Amniotic stem cell (primary cell): ENCODE measurements around the gene RPL38.

ENCODE experiments used
- DNase-seq: peaks from one replicate; lab custom pipeline; 2025; lab: John Stamatoyannopoulos, UW

Gene RPL38

GRCh38 chr17:74210191-74211140, 7.0 kb downstream of the RPL38 start:
- DNase-seq, result no peak

DNA sequence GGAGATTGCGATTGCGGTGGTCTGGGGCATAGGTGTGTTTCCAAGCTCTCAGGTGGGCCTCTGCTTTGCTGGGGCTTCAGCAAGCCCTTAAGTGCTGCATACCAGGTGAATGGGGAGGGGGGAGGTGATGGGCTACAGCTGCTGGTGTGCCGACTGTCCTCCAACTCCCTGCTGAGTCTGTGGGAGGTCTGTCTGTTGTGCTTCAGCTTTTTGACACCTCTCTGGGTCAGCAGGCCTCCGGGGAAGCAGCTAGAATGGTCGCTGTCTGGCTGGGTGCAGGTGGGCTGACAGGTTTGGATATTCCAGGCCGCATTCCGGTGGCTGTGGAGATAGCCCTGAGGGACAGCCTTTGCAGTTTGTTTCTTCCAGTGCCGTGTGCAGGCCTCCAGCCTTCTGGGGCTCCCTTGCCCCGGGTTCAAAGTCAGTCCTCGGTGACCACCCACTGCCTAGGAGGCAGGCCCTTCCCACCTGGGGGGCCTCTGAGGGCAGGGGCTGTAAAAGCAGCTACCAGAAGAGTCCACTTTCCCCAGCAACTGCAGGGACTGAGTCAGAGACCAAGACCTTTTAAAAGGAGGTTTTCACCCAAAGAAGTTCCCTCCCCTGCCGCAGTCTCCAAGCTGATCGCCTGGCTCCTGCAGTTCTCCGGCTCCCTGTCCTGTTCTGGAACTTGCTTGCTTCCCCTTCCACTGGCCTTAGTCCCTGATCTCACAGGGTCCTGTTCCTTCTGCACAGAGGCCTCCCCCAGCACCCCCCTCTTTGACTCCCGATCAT, 7.8 kb downstream of the RPL38 start:
- no peak for DNase-seq

DNA sequence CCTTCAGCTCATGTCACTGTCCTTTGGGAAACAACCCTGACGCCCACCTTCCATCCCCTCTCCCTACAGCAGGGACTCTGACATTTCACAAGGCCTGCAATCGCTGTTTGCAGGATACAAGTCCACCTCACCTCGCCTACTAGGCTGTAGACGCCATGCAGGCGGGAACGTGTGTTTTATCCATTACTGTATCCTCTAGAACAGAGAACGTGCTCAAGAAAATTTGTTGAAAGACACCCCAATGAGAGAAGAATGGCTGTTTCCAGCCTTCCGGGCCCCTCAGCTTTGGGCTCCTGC, 8.4 kb downstream of the RPL38 start:
- no peak for DNase-seq

GRCh38 chr17:74212209-74212912, 8.9 kb downstream of the RPL38 start:
- no peak for DNase-seq

DNA sequence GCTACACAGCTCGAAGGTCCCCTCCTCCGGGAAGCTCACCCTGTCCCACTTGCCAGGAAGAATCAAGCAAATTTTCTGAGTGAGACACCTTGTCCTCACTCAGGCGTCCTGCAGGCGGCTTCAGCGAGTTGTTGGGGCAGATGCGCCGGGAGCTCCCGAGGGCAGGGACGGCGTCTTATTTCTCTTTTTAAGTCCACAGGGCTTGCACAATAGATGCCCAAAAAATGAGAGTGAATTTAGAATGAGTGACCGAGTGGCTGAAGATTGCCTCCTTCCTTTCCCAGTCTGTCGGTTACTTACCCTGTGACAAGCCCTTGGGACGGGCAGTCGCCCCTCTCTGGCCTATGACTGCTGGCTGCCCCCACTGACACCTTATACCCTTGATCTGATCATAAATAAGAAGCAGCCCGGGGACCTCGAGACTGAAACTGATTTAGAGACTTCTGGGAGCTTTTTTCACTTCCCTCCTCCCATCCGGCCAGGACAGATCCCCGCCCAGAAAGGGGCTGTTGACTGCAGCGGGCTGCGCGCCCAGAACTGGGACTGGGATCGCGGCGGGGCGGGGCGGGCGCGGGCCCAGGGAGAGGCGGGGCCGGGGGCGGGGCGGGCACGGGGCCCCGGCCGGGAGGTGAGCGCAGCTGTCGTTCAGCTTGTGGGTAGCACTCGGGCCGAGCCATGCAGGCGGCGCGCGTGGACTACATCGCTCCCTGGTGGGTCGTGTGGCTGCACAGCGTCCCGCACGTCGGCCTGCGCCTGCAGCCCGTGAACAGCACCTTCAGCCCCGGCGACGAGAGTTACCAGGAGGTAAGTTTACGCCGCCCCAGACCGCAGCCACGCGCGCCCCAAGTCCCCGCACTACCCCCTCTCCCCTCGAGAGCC, 9.7 kb downstream of the RPL38 start, which contains the start of gene TTYH2:
TTYH2 (plus strand) TSS at position 659 of the 879 bp plus-strand sequence; CDS start at position 676, 17 bp downstream.
- peak; percentile 68 for DNase-seq

DNA sequence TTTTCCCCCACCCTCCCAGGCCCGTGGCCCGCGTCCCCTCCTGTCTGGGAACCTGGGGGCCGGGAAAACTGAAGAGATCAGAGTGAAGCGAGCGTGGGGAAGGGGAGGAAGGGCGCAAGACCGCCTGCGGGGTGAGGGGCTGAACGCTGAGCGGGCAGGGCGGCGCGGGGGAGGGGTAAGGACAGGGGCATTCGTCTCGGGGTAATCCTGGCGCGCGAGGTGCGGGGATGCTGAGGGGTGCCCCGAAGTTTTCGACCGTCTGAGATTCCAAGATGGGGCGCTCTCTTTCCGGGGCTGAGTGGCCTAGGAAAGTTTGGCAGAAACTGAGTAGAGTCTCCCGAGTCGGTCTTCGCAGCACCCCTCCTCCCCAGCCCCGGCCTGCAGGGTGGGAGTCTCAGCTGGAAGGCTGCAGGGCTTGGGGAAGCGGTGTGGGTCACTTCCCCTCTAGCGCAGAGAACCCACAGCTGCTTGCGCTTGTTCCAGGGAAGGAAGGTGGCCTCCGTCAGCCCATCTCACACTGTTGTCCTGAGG, 10.4 kb downstream of the RPL38 start:
- DNase-seq, result no peak

DNA sequence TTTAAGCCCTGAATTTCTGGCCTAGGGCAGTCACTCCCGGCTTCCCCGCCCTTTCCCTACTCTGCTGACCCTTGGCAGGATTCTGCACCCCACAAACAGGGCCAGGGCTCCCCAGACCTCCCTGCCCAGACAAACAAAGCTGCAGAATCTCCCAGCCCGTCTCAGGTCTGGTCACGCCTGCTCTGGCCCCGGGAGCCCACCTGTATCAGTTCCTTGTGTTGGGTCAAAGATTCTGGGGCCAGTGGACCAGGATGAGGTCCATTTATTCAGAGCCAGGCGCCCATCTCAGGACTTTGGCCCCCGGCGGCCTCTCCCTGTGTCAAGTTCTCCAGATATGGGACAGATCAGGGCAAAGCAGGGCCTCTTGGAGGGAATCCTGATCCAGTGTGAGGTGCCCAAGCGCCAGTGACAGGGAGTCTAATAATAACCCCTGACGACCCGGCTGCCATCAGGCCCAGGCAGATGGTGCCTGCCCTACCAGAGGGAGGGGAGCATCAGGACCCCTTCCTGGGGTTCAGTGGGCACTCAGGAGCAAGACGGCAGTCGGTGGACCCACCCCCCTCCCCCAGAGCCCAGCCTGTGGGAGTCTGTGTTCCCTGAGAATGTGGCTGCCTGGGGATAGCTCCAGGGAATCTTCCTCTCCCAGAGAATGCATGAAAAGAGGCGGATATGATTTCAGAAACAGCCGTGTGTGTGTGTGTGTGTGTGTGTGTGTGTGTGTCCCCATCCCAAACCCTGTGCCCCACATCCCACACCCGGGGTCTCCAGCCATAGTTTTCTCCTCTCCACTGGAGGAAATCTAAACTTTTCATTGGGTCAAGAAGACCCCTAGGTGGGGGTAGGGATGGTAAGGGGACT, 11.2 kb downstream of the RPL38 start:
- no peak for DNase-seq

DNA sequence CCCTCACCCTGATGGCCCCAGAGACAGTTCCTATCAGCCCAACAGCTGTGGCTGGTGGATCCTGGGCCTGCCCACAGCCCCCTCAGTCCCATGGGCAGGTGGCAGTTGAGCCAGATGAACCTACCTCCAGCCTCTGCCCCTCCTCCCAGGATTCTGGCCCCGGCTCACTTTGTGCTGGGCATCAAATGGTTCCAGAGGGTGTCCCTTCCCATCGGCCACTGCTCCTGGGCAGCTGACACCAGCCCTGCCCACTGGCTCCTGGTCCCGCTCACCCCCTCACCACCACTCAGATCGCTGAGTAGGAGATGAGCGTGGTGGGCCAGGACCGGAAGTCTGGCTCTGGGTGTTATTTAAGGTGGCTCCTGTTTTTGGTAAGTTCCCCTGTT, 11.9 kb downstream of the RPL38 start:
- no peak for DNase-seq

- no peak for DNase-seq
Observed at GRCh38 chr17:74216505-74216904, 13.0 kb downstream of the RPL38 start.

- no peak for DNase-seq
Observed at GRCh38 chr17:74217037-74217730, 13.7 kb downstream of the RPL38 start.

GRCh38 chr17:74217888-74218287, 14.4 kb downstream of the RPL38 start:
- no peak for DNase-seq

DNA sequence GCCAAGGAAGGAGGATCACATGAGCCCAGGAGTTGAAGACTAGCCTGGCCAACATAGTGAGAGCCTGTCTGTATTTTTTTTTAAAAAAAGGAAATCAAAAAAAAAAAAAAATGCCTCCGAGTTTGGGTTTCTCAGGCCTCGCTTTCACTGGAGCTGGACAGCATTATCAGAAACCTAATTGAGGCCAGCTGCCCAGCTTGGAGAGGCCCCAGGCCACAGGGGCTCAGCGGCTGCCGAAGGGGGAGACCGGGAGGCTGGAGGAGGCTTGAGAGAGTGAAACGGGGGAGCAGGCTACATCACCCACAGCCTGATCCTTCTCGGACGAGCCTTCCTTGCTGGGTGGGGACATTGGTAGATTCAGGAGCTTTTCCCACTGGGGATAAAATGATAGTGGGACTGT, 15.0 kb downstream of the RPL38 start:
- DNase-seq, result no peak

DNA sequence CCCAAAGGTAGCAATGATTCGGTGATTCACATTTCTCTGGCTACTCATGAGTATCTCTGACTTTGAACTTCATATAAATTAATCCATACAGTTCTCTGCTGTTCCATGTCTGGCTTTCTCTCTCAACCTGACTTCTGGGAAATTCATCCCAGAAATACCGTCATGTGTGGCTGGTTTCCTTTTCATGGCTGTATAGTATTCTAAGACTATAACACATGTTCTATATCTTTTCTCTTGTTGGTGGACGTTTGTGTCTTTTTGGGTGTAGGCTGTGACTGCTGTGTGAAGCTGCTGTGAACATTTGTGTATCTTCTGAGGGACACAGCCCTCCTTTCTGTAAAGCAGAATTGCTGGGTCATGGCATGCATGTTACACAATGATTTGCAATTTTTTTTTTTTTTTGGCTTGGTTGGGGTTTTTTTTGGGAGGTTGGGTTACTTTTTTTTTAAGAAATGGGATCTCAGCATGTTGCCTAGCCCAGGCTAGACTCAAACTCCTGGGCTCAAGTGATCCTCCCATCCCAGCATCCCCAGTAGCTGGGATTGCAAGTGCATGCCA, 16.2 kb downstream of the RPL38 start:
- no peak for DNase-seq

DNA sequence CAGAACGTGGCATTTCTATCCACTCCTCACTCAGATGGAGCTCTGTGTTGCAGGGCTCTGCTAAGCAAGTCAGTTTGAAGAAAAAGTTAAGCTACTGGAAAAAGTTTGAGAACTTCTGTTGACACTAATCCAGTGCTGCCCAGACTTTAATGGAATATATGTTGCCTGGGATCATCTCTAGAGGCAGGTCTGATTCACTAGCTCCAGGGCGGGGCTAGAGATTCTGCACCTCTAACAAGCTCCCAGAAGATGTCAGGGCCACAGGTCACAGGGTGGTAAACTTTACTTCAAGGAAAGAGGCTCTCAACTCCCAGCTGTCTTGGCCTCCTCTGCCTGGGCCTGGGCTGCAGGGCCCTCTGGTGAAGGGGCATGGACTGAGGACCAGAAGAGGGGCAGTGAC, 16.7 kb downstream of the RPL38 start:
- DNase-seq, result no peak

DNA sequence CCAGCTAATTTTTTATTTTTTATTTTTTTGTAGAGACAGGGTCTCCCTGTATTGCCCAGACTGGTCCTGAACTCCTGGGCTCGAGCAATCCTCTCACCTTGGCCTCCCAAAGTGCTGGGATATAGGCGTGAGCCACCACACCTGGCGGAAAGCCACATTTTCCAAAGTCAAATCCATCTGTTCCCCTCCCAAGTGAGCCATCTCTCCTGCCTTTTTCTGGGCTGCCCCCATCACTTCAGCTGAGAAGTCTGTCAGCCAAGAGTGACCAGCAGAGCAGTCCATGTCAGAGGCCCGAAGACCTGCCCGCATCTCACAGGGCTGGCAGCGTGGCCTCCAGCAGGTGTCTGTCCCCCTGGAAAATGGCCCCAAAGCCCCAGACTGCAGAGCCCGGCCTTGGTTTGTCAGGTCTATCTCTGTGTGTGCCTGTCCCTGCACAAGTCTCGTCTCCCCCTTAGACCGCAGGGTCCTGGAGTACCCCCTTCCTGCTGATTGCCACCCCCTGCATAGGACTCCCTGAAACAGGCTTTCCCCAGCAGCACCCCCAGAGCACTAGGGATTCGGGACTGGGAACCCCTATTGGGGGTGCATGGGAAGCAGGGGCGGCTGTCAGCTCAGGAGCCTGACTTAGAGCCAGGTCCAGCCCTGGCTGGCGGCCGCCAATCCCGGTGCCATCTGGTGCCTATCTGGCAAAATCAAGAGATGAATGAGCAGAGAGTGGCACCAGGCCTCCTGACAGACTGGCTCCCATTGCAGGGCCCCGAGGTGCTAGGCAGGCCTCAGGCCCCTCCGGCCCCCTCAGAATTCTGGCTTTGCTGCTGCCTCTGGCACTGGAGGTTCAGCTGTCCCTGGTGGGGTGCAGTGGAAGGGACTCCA, 17.7 kb downstream of the RPL38 start:
- DNase-seq, result no peak

DNA sequence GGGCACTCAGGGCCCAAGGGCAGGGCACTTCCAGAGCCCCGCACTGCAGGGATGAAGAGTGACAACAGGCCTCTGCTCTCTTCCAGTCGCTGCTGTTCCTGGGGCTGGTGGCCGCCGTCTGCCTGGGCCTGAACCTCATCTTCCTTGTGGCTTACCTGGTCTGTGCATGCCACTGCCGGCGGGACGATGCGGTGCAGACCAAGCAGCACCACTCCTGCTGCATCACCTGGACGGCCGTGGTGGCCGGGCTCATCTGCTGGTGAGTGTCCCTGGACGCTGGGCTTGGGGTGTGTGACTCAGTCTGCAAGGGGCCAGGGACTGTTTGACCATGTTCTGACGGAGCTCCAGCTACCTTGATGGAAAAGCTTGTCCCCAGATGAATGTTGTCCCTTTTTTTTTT, 18.9 kb downstream of the RPL38 start:
- no peak for DNase-seq

- DNase-seq, result no peak
Observed at GRCh38 chr17:74223901-74224300, 20.4 kb downstream of the RPL38 start.

DNA sequence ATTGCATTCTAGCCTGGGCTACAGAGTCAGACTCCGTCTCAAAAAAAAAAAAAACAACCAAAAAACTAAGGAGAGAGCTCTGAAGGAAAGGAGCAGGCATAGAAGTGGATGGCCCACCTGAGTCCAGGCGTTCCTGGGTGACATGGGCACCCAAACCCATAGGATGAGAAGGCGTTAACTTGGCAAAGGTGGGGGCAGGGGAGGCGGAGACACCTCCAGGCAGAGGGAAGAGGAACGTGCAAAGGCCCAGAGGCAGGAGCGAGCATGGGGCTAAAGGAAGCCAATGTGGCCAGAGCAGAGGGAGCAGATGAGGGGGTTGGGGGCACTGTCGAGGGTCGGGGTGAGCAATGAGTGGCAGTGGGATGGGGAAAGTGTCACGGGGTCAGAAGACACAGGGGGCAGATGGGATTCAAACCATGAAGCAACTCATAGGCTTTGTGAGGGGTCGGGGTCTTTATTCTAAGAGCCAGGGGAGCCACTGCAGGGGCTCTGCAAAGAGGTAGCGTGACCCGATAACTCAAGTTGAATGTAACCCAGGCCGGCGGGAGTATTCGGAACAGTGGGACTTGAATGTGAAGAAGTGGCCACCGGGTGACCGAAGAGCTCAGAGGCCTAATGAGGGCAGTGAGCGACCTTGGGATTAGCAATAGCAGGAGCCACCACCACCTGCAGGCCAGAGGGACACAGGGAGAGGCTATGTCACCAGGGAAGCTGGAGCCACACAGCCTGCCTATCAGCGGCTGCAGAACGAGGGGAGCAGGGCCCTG, 21.7 kb downstream of the RPL38 start:
- no peak for DNase-seq
